Measurements from ENCODE around the gene PCDH9.

PCDH9 gene

GRCh38 chr13:67225252-67226159 lies 4.6 kb downstream of the PCDH9 start:
- in situ Hi-C loops (cut with MboI; ENCODE audit: low sequenced_read_pairs): no loop called here

- in situ Hi-C loops (cut with MboI; ENCODE audit: low sequenced_read_pairs): no loop called here
Observed at GRCh38 chr13:67224148-67224846, 5.8 kb downstream of the PCDH9 start.

- in situ Hi-C loops (cut with MboI; ENCODE audit: low sequenced_read_pairs): no loop called here
Observed at GRCh38 chr13:67223742-67224141, 6.4 kb downstream of the PCDH9 start.

- in situ Hi-C loops (cut with MboI; ENCODE audit: low sequenced_read_pairs): no loop called here
Observed at GRCh38 chr13:67223024-67223423, 7.1 kb downstream of the PCDH9 start.

GRCh38 chr13:67221630-67222226 lies 8.4 kb downstream of the PCDH9 start:
- in situ Hi-C loops (cut with MboI; ENCODE audit: low sequenced_read_pairs): no loop called here

GRCh38 chr13:67219113-67219512 lies 11.0 kb downstream of the PCDH9 start:
- in situ Hi-C loops (cut with MboI; ENCODE audit: low sequenced_read_pairs): no loop called here

- in situ Hi-C loops (cut with MboI; ENCODE audit: low sequenced_read_pairs): no loop called here
Observed at GRCh38 chr13:67217880-67218279, 12.3 kb downstream of the PCDH9 start.

- in situ Hi-C loops (cut with MboI; ENCODE audit: low sequenced_read_pairs): no loop called here
Observed at GRCh38 chr13:67216864-67217263, 13.3 kb downstream of the PCDH9 start.

GRCh38 chr13:67210208-67210607 lies 19.9 kb downstream of the PCDH9 start:
- in situ Hi-C loops (cut with MboI; ENCODE audit: low sequenced_read_pairs): no loop called here

- in situ Hi-C loops (cut with MboI; ENCODE audit: low sequenced_read_pairs): no loop called here
Observed at GRCh38 chr13:67208552-67208951, 21.6 kb downstream of the PCDH9 start.

- in situ Hi-C loops (cut with MboI; ENCODE audit: low sequenced_read_pairs): no loop called here
Observed at GRCh38 chr13:67204764-67205163, 25.4 kb downstream of the PCDH9 start.

GRCh38 chr13:67200605-67201004 lies 29.5 kb downstream of the PCDH9 start:
- in situ Hi-C loops (cut with MboI; ENCODE audit: low sequenced_read_pairs): no loop called here

GRCh38 chr13:67200183-67200582 lies 30.0 kb downstream of the PCDH9 start:
- in situ Hi-C loops (cut with MboI; ENCODE audit: low sequenced_read_pairs): no loop called here

GRCh38 chr13:67197704-67198103 lies 32.4 kb downstream of the PCDH9 start:
- in situ Hi-C loops (cut with MboI; ENCODE audit: low sequenced_read_pairs): no loop called here

GRCh38 chr13:67193979-67194378 lies 36.2 kb downstream of the PCDH9 start:
- in situ Hi-C loops (cut with MboI; ENCODE audit: low sequenced_read_pairs): no loop called here

- in situ Hi-C loops (cut with MboI; ENCODE audit: low sequenced_read_pairs): no loop called here
Observed at GRCh38 chr13:67192751-67193150, 37.4 kb downstream of the PCDH9 start.

- in situ Hi-C loops (cut with MboI; ENCODE audit: low sequenced_read_pairs): no loop called here
Observed at GRCh38 chr13:67186995-67187569, 43.1 kb downstream of the PCDH9 start.

- in situ Hi-C loops (cut with MboI; ENCODE audit: low sequenced_read_pairs): no loop called here
Observed at GRCh38 chr13:67184247-67184646, 45.9 kb downstream of the PCDH9 start.

- in situ Hi-C loops (cut with MboI; ENCODE audit: low sequenced_read_pairs): no loop called here
Observed at GRCh38 chr13:67183151-67183550, 47.0 kb downstream of the PCDH9 start.

- in situ Hi-C loops (cut with MboI; ENCODE audit: low sequenced_read_pairs): no loop called here
Observed at GRCh38 chr13:67175836-67176459, 54.2 kb downstream of the PCDH9 start.

- in situ Hi-C loops (cut with MboI; ENCODE audit: low sequenced_read_pairs): no loop called here
Observed at GRCh38 chr13:67168384-67168783, 61.8 kb downstream of the PCDH9 start.
